WTC11 (cell line): ENCODE measurements around the gene CORO1C.

Source experiments
- CREB1 ChIP-seq: sonication (generic); formaldehyde crosslinking; IDR thresholded peaks from 2 replicates; pipeline ENCODE4 v1.8.0; 2023; ENCODE audit warnings: mild to moderate bottlenecking, missing genetic modification reagents
- NR1H2 ChIP-seq: sonication (generic); formaldehyde crosslinking; IDR thresholded peaks from 2 replicates; pipeline ENCODE4 v1.9.0; 2021; ENCODE audit warnings: mild to moderate bottlenecking, moderate library complexity, missing genetic modification reagents
- RELA ChIP-seq: sonication (generic); formaldehyde crosslinking; IDR thresholded peaks from 2 replicates; pipeline ENCODE4 v1.8.1; 2022; ENCODE audit warnings: missing genetic modification reagents, mild to moderate bottlenecking, borderline replicate concordance
- TF ChIP-seq, protein P1 (sequence below): fragments of 200-600 bp; IDR thresholded peaks from 2 replicates; pipeline ENCODE4 v1.8.0; 2022; ENCODE audit warnings: antibody characterized with exemption
- TF ChIP-seq, protein P2 (sequence below): sonication (generic); formaldehyde crosslinking; IDR thresholded peaks from 2 replicates; pipeline ENCODE4 v1.8.1; 2023; ENCODE audit warnings: mild to moderate bottlenecking, missing genetic modification reagents, moderate library complexity
- TF ChIP-seq, protein P3 (sequence below): sonication (generic); formaldehyde crosslinking; IDR thresholded peaks from 2 replicates; pipeline ENCODE4 v1.8.0; 2022; ENCODE audit warnings: mild to moderate bottlenecking, missing genetic modification reagents

DNA sequence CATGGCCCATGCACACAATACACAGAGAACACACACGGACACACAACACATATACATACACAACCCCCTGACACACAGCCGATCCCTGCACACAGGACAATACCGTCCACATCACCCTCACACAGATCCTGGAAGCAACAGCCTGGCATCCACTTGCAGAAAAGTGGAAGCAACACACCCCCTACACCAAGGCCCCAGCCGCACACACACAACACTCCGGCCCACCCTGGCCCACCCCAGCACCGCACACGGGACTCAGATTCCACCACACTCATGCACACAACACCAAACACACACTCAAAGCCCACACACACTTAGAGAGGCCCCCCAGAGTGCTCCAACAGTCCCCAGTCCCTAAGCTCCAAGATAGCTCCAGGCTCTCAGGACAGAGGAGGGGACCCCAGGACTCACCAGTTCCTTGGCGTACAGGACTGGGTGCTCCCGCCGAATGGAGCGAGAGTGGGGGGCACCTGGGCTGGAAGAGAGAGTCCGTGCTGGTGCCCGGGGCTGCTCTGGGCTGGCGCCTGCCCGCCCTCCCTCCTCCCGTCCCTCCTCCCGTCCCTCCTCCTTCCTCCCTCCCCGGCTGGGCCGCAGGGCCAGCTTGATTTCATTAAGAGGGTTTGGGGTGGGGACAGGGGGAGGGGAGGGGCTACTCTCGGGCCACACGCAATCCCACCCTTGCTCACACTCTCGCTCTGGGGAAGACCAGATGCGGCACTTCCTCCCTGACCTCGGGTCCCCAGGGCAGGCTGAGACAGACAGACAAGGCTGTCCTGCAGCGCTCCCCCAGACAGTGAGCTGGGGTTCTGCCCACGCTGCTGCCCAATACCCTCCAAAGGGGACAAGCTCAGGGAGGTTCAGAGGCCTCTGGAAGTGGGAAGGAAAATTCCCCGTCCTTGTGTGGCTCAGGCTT, 133.5 kb downstream of the CORO1C start, which contains the start of gene TMEM119:
- TF ChIP-seq, protein P1, sequence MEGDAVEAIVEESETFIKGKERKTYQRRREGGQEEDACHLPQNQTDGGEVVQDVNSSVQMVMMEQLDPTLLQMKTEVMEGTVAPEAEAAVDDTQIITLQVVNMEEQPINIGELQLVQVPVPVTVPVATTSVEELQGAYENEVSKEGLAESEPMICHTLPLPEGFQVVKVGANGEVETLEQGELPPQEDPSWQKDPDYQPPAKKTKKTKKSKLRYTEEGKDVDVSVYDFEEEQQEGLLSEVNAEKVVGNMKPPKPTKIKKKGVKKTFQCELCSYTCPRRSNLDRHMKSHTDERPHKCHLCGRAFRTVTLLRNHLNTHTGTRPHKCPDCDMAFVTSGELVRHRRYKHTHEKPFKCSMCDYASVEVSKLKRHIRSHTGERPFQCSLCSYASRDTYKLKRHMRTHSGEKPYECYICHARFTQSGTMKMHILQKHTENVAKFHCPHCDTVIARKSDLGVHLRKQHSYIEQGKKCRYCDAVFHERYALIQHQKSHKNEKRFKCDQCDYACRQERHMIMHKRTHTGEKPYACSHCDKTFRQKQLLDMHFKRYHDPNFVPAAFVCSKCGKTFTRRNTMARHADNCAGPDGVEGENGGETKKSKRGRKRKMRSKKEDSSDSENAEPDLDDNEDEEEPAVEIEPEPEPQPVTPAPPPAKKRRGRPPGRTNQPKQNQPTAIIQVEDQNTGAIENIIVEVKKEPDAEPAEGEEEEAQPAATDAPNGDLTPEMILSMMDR = no peak
- TF ChIP-seq NR1H2 (CRISPR knock-in tag) = no peak
- TF ChIP-seq, protein P2, sequence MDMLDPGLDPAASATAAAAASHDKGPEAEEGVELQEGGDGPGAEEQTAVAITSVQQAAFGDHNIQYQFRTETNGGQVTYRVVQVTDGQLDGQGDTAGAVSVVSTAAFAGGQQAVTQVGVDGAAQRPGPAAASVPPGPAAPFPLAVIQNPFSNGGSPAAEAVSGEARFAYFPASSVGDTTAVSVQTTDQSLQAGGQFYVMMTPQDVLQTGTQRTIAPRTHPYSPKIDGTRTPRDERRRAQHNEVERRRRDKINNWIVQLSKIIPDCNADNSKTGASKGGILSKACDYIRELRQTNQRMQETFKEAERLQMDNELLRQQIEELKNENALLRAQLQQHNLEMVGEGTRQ = no peak
- TF ChIP-seq, protein P3, sequence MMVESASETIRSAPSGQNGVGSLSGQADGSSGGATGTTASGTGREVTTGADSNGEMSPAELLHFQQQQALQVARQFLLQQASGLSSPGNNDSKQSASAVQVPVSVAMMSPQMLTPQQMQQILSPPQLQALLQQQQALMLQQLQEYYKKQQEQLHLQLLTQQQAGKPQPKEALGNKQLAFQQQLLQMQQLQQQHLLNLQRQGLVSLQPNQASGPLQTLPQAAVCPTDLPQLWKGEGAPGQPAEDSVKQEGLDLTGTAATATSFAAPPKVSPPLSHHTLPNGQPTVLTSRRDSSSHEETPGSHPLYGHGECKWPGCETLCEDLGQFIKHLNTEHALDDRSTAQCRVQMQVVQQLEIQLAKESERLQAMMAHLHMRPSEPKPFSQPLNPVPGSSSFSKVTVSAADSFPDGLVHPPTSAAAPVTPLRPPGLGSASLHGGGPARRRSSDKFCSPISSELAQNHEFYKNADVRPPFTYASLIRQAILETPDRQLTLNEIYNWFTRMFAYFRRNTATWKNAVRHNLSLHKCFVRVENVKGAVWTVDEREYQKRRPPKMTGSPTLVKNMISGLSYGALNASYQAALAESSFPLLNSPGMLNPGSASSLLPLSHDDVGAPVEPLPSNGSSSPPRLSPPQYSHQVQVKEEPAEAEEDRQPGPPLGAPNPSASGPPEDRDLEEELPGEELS (CRISPR knock-in tag) = no peak
- no peak for TF ChIP-seq CREB1
- TF ChIP-seq RELA (CRISPR knock-in tag) = no peak
